ENCODE measurements around the gene CIAPIN1.

CIAPIN1 gene

DNA sequence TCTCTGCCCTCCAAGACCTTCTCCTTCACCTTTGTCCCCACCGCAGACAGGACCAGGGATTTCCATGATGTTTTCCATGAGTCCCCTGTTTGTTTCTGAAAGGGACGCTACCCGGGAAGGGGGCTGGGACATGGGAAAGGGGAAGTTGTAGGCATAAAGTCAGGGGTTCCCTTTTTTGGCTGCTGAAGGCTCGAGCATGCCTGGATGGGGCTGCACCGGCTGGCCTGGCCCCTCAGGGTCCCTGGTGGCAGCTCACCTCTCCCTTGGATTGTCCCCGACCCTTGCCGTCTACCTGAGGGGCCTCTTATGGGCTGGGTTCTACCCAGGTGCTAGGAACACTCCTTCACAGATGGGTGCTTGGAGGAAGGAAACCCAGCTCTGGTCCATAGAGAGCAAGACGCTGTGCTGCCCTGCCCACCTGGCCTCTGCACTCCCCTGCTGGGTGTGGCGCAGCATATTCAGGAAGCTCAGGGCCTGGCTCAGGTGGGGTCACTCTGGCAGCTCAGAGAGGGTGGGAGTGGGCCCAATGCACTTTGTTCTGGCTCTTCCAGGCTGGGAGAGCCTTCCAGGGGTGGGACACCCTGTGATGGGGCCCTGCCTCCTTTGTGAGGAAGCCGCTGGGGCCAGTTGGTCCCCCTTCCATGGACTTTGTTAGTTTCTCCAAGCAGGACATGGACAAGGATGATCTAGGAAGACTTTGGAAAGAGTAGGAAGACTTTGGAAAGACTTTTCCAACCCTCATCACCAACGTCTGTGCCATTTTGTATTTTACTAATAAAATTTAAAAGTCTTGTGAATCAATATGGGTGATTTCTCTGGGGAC lies 62.7 kb downstream of the CIAPIN1 start:
- no peaks in the 10 kb centered on the region for H3K36me3 ChIP-seq (ENCODE audit: control insufficient read depth, low read depth, low read length)
- H3K4me3 ChIP-seq (ENCODE audit: low read length): no peak overlapping the region
- no peaks in the 10 kb centered on the region for H3K27me3 ChIP-seq (ENCODE audit: control insufficient read depth, insufficient read depth, low read length)
- H3K9ac ChIP-seq (ENCODE audit: low read length): no peak overlapping the region
- H3K4me1 ChIP-seq (ENCODE audit: control insufficient read depth, low read depth, low read length): peaks cover 4% of the 10 kb centered on the region
- H3K9me3 ChIP-seq (ENCODE audit: control insufficient read depth, low read depth, low read length): no peaks in the 10 kb centered on the region
- no peak overlapping the region for H3K27ac ChIP-seq (ENCODE audit: low read length)

DNA sequence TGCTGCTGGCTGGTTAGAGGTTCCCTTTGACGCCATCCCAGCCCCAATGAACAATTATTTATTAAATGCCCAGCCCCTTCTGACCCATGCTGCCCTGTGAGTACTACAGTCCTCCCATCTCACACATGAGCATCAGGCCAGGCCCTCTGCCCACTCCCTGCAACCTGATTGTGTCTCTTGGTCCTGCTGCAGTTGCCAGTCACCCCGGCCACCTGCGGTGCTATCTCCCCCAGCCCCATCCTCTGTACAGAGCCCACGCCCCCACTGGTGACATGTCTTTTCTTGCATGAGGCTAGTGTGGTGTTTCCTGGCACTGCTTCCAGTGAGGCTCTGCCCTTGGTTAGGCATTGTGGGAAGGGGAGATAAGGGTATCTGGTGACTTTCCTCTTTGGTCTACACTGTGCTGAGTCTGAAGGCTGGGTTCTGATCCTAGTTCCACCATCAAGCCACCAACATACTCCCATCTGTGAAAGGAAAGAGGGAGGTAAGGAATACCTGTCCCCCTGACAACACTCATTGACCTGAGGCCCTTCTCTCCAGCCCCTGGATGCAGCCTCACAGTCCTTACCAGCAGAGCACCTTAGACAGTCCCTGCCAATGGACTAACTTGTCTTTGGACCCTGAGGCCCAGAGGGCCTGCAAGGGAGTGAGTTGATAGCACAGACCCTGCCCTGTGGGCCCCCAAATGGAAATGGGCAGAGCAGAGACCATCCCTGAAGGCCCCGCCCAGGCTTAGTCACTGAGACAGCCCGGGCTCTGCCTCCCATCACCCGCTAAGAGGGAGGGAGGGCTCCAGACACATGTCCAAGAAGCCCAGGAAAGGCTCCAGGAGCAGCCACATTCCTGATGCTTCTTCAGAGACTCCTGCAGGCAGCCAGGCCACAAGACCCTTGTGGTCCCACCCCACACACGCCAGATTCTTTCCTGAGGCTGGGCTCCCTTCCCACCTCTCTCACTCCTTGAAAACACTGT lies 63.6 kb downstream of the CIAPIN1 start:
- no peak overlapping the region for H3K9ac ChIP-seq (ENCODE audit: low read length)
- no peaks in the 10 kb centered on the region for H3K36me3 ChIP-seq (ENCODE audit: control insufficient read depth, low read depth, low read length)
- no peak overlapping the region for H3K27ac ChIP-seq (ENCODE audit: low read length)
- no peaks in the 10 kb centered on the region for H3K27me3 ChIP-seq (ENCODE audit: control insufficient read depth, insufficient read depth, low read length)
- no peak overlapping the region for H3K4me3 ChIP-seq (ENCODE audit: low read length)
- H3K4me1 ChIP-seq (ENCODE audit: control insufficient read depth, low read depth, low read length): peaks cover 4% of the 10 kb centered on the region
- H3K9me3 ChIP-seq (ENCODE audit: control insufficient read depth, low read depth, low read length): no peaks in the 10 kb centered on the region

DNA sequence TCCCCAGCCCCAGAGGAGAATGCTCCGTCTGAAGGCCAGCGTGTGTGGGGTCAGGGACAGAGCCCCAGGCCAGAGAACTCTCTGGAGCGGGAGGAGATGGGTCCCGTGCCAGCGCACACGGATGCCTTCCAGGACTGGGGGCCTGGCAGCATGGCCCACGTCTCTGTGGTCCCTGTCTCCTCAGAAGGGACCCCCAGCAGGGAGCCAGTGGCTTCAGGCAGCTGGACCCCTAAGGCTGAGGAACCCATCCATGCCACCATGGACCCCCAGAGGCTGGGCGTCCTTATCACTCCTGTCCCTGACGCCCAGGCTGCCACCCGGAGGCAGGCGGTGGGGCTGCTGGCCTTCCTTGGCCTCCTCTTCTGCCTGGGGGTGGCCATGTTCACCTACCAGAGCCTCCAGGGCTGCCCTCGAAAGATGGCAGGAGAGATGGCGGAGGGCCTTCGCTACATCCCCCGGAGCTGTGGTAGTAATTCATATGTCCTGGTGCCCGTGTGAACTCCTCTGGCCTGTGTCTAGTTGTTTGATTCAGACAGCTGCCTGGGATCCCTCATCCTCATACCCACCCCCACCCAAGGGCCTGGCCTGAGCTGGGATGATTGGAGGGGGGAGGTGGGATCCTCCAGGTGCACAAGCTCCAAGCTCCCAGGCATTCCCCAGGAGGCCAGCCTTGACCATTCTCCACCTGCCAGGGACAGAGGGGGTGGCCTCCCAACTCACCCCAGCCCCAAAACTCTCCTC lies 64.5 kb downstream of the CIAPIN1 start:
- Histone ChIP-seq H3K9me3 (ENCODE audit: control insufficient read depth, low read depth, low read length) (no peaks in the 10 kb centered on the region), H3K9ac (ENCODE audit: low read length) (no peak overlapping the region)

DNA sequence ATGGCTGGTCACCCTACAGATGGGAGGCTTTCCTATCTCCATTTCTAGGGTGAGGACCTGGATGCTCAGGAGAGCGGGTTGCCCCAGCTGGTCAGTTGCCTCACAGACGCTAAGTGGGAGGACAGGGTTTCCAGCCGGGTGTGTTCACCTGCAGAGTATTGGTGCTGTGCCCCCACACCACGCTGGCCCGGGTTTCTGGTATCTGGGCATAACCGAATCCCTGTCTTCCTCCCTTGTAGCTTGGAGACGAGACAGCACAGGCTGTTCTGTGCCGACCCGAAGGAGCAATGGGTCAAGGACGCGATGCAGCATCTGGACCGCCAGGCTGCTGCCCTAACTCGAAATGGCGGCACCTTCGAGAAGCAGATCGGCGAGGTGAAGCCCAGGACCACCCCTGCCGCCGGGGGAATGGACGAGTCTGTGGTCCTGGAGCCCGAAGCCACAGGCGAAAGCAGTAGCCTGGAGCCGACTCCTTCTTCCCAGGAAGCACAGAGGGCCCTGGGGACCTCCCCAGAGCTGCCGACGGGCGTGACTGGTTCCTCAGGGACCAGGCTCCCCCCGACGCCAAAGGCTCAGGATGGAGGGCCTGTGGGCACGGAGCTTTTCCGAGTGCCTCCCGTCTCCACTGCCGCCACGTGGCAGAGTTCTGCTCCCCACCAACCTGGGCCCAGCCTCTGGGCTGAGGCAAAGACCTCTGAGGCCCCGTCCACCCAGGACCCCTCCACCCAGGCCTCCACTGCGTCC lies 65.2 kb downstream of the CIAPIN1 start:
- Histone ChIP-seq H3K36me3 (ENCODE audit: control insufficient read depth, low read depth, low read length) (no peaks in the 10 kb centered on the region), H3K27me3 (ENCODE audit: control insufficient read depth, insufficient read depth, low read length) (no peaks in the 10 kb centered on the region), H3K27ac (ENCODE audit: low read length) (no peak overlapping the region), H3K4me1 (ENCODE audit: control insufficient read depth, low read depth, low read length) (peaks cover 4% of the 10 kb centered on the region), H3K9ac (ENCODE audit: low read length) (no peak overlapping the region), H3K4me3 (ENCODE audit: low read length) (no peak overlapping the region), H3K9me3 (ENCODE audit: control insufficient read depth, low read depth, low read length) (no peaks in the 10 kb centered on the region)

More for the DNA sequence above, 64.5 kb downstream of the CIAPIN1 start:
- H3K27ac ChIP-seq (ENCODE audit: low read length): no peak overlapping the region
- H3K27me3 ChIP-seq (ENCODE audit: control insufficient read depth, insufficient read depth, low read length): no peaks in the 10 kb centered on the region
- no peaks in the 10 kb centered on the region for H3K36me3 ChIP-seq (ENCODE audit: control insufficient read depth, low read depth, low read length)
- peaks cover 4% of the 10 kb centered on the region for H3K4me1 ChIP-seq (ENCODE audit: control insufficient read depth, low read depth, low read length)
- H3K4me3 ChIP-seq (ENCODE audit: low read length): no peak overlapping the region

DNA sequence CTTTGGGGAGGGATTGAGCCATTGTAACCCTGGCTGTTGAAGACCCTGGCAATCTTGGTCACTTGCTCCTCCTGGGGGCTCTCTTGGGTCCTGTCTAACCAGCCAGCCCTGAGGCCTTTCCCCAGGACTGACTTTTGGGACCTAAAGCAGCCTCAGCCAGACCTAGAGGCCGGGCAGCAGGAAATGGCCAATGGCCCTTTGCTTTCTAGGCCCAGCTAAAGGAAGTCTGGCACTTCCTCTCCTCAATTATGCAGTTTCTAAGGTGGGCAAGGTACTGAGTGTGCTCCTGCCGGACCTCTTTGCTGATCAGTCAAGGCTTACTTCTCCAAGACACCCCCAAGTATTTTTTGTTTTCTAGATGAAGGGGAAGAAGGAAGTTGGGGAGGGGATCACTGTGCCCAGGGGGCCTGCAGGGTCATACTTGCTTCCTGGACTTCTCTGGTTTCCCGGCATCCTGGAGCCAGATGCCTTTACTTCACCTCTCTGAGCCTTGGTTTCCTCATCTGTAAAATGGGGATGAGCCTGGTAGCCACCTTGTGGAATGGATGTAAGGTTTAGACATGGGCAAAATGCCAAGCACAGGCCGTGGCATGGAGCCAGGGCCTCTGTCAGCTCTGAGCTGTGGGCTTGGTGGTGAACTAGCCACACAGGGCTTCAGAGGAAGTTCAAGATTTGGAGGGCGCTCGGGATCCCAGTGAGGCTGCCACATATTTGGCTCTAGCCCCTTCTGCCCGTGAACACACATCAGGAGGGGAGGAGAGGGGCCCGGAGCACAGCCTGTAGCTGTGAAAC lies 66.3 kb downstream of the CIAPIN1 start:
- H3K9me3 ChIP-seq (ENCODE audit: control insufficient read depth, low read depth, low read length): no peaks in the 10 kb centered on the region
- H3K27me3 ChIP-seq (ENCODE audit: control insufficient read depth, insufficient read depth, low read length): no peaks in the 10 kb centered on the region
- no peak overlapping the region for H3K9ac ChIP-seq (ENCODE audit: low read length)
- no peaks in the 10 kb centered on the region for H3K4me1 ChIP-seq (ENCODE audit: control insufficient read depth, low read depth, low read length)
- H3K4me3 ChIP-seq (ENCODE audit: low read length): no peak overlapping the region
- no peak overlapping the region for H3K27ac ChIP-seq (ENCODE audit: low read length)
- no peaks in the 10 kb centered on the region for H3K36me3 ChIP-seq (ENCODE audit: control insufficient read depth, low read depth, low read length)

DNA sequence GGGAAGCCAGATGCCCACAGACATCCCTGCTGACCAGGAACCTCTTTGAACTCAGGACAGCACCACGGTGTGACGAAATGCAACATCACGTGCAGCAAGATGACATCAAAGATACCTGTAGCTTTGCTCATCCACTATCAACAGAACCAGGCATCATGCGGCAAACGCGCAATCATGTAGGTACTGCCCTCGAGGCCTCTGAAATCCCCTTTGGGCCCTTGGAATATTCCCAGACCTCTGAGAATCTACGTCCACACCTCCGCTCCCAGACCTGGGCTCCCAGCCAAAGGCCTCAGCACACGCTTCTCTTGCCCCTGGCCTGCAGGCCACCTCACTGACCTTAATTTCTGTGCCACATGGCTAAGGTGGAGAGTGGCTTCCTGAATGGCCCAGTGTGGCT lies 67.6 kb downstream of the CIAPIN1 start:
- Histone ChIP-seq H3K4me3 (ENCODE audit: low read length) (no peak overlapping the region), H3K9ac (ENCODE audit: low read length) (no peak overlapping the region), H3K4me1 (ENCODE audit: control insufficient read depth, low read depth, low read length) (no peaks in the 10 kb centered on the region), H3K27me3 (ENCODE audit: control insufficient read depth, insufficient read depth, low read length) (no peaks in the 10 kb centered on the region), H3K9me3 (ENCODE audit: control insufficient read depth, low read depth, low read length) (no peaks in the 10 kb centered on the region), H3K27ac (ENCODE audit: low read length) (no peak overlapping the region), H3K36me3 (ENCODE audit: control insufficient read depth, low read depth, low read length) (no peaks in the 10 kb centered on the region)

Measured in iPS-18a (cell line).